BE2C (cell line): ENCODE results near the gene C17orf100.

ENCODE experiments used
- DNase-seq: peaks from one replicate; pipeline ENCODE4 v3.0.0-alpha.2; 2020
- H3K27me3 ChIP-seq: fragments of 250-450 bp; sonication (Bioruptor Pico); 2 replicates; pipeline ENCODE4 v1.5.1; 2020; ENCODE audit warnings: mild to moderate bottlenecking
- H3K36me3 ChIP-seq: fragments of 250-450 bp; sonication (Bioruptor Pico); 2 replicates; pipeline ENCODE4 v1.5.1; 2020; ENCODE audit warnings: mild to moderate bottlenecking
- H3K4me1 ChIP-seq: fragments of 250-450 bp; sonication (Bioruptor Pico); 2 replicates; pipeline ENCODE4 v1.5.1; 2020
- H3K4me3 ChIP-seq: 2 replicates; pipeline ENCODE4 v1.5.1; 2011; ENCODE audit warnings: low read depth, low read length
- H3K9me3 ChIP-seq: fragments of 250-450 bp; sonication (Bioruptor Pico); 2 replicates; pipeline ENCODE4 v1.5.1; 2020
- CTCF ChIP-seq: IDR thresholded peaks from 2 replicates; pipeline ENCODE4 v1.5.1; 2012; ENCODE audit warnings: mild to moderate bottlenecking, low read depth, low read length

Gene C17orf100

GRCh38 chr17:6677946-6678345 lies 26.4 kb downstream of the C17orf100 start:
- Histone ChIP-seq H3K27me3 (no peaks in the 10 kb centered on the region), H3K9me3 (no peaks in the 10 kb centered on the region), H3K36me3 (no peaks in the 10 kb centered on the region), H3K4me1 (no peaks in the 10 kb centered on the region), H3K4me3 (no peak overlapping the region)
- no peak for DNase-seq
- TF ChIP-seq CTCF = no peak

DNA sequence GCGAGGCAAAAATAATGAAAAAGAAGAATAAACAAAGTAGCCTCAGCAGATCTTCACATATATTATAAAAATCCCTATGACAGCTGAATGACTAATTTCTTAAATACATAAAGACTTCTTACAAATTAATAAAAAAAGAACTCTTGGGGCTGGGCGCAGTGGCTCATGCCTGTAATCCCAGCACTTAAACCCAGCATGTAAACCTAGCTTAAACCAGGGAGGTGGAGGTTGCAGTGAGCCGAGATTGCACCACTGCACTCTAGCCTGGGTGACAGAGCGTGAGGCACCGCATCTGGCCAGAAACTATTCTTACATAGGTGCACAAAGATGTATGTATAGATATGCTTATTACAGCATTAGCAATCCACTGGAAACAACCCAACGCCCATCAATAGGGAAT lies 27.7 kb downstream of the C17orf100 start:
- no peak for DNase-seq
- no peaks in the 10 kb centered on the region for H3K27me3 ChIP-seq
- no peaks in the 10 kb centered on the region for H3K36me3 ChIP-seq
- TF ChIP-seq CTCF = no peak
- no peak overlapping the region for H3K4me3 ChIP-seq
- H3K4me1 ChIP-seq = no peaks in the 10 kb centered on the region
- H3K9me3 ChIP-seq = no peaks in the 10 kb centered on the region

DNA sequence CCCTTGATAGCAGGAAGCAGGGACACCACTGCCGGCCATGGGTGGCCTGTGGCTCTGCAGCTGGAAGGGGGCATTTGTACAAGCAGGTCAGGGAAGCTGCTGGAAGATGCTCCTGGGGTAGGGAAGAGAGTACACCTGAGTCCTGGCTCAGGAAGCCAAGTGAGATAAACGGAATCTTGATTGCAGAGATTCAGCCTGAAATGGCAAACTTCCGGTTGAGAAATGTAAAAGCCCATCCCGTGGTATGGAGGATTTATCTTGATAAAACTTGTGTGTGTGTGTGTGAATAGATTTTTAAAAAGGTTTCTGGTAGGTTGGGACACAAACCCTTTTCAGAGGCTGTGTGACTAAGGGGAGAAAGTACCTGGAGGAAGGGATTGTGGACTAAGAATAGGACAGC lies 29.6 kb downstream of the C17orf100 start:
- H3K9me3 ChIP-seq = no peaks in the 10 kb centered on the region
- no peak for TF ChIP-seq CTCF
- H3K36me3 ChIP-seq = no peaks in the 10 kb centered on the region
- DNase-seq = no peak
- no peaks in the 10 kb centered on the region for H3K4me1 ChIP-seq
- H3K4me3 ChIP-seq = no peak overlapping the region
- no peaks in the 10 kb centered on the region for H3K27me3 ChIP-seq

GRCh38 chr17:6681671-6682070 lies 30.1 kb downstream of the C17orf100 start:
- no peaks in the 10 kb centered on the region for H3K9me3 ChIP-seq
- no peaks in the 10 kb centered on the region for H3K27me3 ChIP-seq
- TF ChIP-seq CTCF = no peak
- no peak overlapping the region for H3K4me3 ChIP-seq
- no peaks in the 10 kb centered on the region for H3K4me1 ChIP-seq
- DNase-seq = no peak
- no peaks in the 10 kb centered on the region for H3K36me3 ChIP-seq

- DNase-seq = no peak
- Histone ChIP-seq H3K4me3 (no peak overlapping the region), H3K4me1 (no peaks in the 10 kb centered on the region), H3K9me3 (no peaks in the 10 kb centered on the region), H3K27me3 (no peaks in the 10 kb centered on the region), H3K36me3 (no peaks in the 10 kb centered on the region)
- no peak for TF ChIP-seq CTCF
Measured at GRCh38 chr17:6682339-6682738, 30.8 kb downstream of the C17orf100 start.

DNA sequence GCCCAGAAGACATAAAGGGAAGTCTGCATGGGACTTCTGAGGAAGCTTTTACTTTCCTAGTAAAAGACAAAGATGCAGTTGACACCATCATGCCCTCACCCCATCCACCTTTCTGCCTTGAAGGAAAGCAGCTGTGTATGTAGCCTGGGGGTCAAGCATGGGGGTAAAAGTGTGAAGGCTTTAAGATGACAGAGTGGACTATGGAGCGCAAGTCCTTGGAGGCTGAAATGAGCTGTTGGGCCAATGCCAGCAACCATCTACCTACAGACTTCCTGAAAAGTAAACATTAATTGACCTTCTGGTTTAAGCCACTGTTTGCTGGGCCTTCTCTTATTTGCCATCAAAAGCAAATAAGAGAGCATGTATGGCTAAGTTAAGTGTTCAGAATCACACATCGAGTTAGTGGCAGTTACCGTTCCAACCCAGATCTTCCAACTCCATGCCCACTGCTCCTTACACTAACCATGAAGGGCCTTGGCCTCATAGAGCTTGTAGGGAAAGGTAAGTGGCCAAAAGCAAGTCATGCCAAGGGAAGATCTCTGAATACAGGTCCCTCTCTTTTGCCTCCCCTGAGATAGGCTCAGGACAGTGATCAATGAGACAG lies 31.6 kb downstream of the C17orf100 start:
- no peaks in the 10 kb centered on the region for H3K9me3 ChIP-seq
- H3K36me3 ChIP-seq = no peaks in the 10 kb centered on the region
- no peak overlapping the region for H3K4me3 ChIP-seq
- DNase-seq = no peak
- no peak for TF ChIP-seq CTCF
- no peaks in the 10 kb centered on the region for H3K27me3 ChIP-seq
- no peaks in the 10 kb centered on the region for H3K4me1 ChIP-seq
